Fibroblast of mammary gland (primary cell): ENCODE measurements around the gene AGBL4.

Source experiments
- DNase-seq: peaks from one replicate; pipeline ENCODE4 v3.0.0-alpha.2; 2010; ENCODE audit warnings: low read depth
- H3K4me3 ChIP-seq: 2 replicates; pipeline ENCODE4 v1.5.1; 2011; ENCODE audit warnings: low read depth, mild to moderate bottlenecking, low read length, moderate library complexity; ENCODE audit not compliant: control insufficient read depth
- CTCF ChIP-seq: conservative IDR thresholded peaks from 2 replicates; pipeline ENCODE4 v1.5.1; 2011; ENCODE audit warnings: low read depth, low read length, inconsistent platforms; ENCODE audit not compliant: control insufficient read depth, insufficient read depth

AGBL4 gene

GRCh38 chr1:48864913-48865312 lies 1158.8 kb downstream of the AGBL4 start:
- H3K4me3 ChIP-seq = no peak overlapping the region
- no peak for DNase-seq
- TF ChIP-seq CTCF = no peak

GRCh38 chr1:48859456-48859855 lies 1164.3 kb downstream of the AGBL4 start:
- H3K4me3 ChIP-seq = no peak overlapping the region
- DNase-seq = peak; percentile 89
- TF ChIP-seq CTCF = no peak

- DNase-seq = peak; percentile 62
- no peak overlapping the region for H3K4me3 ChIP-seq
- TF ChIP-seq CTCF = no peak
Observed at GRCh38 chr1:48858200-48858920, 1165.4 kb downstream of the AGBL4 start.

- no peak for TF ChIP-seq CTCF
- H3K4me3 ChIP-seq = no peak overlapping the region
- DNase-seq = peak; percentile 96
Observed at GRCh38 chr1:48853006-48853405, 1170.7 kb downstream of the AGBL4 start.

GRCh38 chr1:48851638-48852037 lies 1172.1 kb downstream of the AGBL4 start:
- DNase-seq = peak; percentile 61
- no peak overlapping the region for H3K4me3 ChIP-seq
- TF ChIP-seq CTCF = no peak

- no peak overlapping the region for H3K4me3 ChIP-seq
- no peak for TF ChIP-seq CTCF
- no peak for DNase-seq
Observed at GRCh38 chr1:48848035-48848434, 1175.7 kb downstream of the AGBL4 start.
